SH-SY5Y (cell line): ENCODE results near the gene SYT17.

Source experiments
- GATA2 ChIP-seq: IDR thresholded peaks from 2 replicates; pipeline ENCODE4 v1.6.1; 2011; ENCODE audit warnings: mild to moderate bottlenecking, low read depth, low read length
- GATA3 ChIP-seq: IDR thresholded peaks from 2 replicates; pipeline ENCODE4 v1.6.1; 2011; ENCODE audit warnings: low read depth, mild to moderate bottlenecking, low read length, moderate library complexity

- no peak for TF ChIP-seq GATA2
- no peak for TF ChIP-seq GATA3
These were observed 23.0 kb upstream of the SYT17 start for GRCh38 chr16:19145010-19145409.
